ENCODE results near the gene UCHL3. TPM values are rescaled to one million over a fixed set of nuclear protein-coding genes. Genes with fewer than 3 reads are reported as not detected.

UCHL3 gene
- total and polyA plus RNA-seq, 5 donors from 2014 or later: 28.3 to 78.7 (median 59.7) TPM

- peaks cover 10 to 20% (median 17%) of the 10 kb centered on the region in 4 donors for H3K4me1 Mint-ChIP-seq
- ATAC-seq (ENCODE audit: low read depth in 2 of 2) (peak; percentile 43 to 59), DNase-seq (peak in 2 of 3 donors; percentile 46 to 50)
- H3K36me3 Mint-ChIP-seq: no peaks in the 10 kb centered on the region
- Histone ChIP-seq H3K36me3 (ENCODE audit: control insufficient read depth, insufficient read depth, low read length) (no peaks in the 10 kb centered on the region), H3K27ac (ENCODE audit: insufficient read depth, low read length, poor library complexity, severe bottlenecking) (no peak within 1 kb of the TSS), H3K4me1 (ENCODE audit: control insufficient read depth, insufficient read depth, low read length, poor library complexity, severe bottlenecking) (peaks cover 17% of the 10 kb centered on the region), H3K9me3 (ENCODE audit: control insufficient read depth in 2 of 2, low read length in 2 of 2) (no peaks in the 10 kb centered on the region), H3K27me3 (ENCODE audit: control insufficient read depth, insufficient read depth, low read length) (peaks cover 9% of the 10 kb centered on the region), H3K4me3 (ENCODE audit: low read depth, low read length) (peak within 1 kb of the TSS; percentile 77)
- peak within 1 kb of the TSS; percentile 83 to 88 (median 85) for H3K4me3 Mint-ChIP-seq
- H3K27me3 Mint-ChIP-seq: peaks cover 6% of the 10 kb centered on the region
- peak within 1 kb of the TSS; percentile 18 to 78 (median 64) for H3K27ac Mint-ChIP-seq
- peaks cover 0 to 1% (median 0%) of the 10 kb centered on the region in 7 donors for H3K9me3 Mint-ChIP-seq
Observed at GRCh38 chr13:75635828-75636435, 86.3 kb downstream of the UCHL3 start, which contains the start of gene LMO7. Gene LMO7 (plus strand): TSS chr13:75636330. CDS start chr13:75636658, 328 bp downstream.

GRCh38 chr13:75636436-75637180, 87.0 kb downstream of the UCHL3 start:
- DNase-seq (peak; percentile 30 to 74 (median 62)), ATAC-seq (ENCODE audit: low read depth in 2 of 2) (peak; percentile 70 to 74)
- Mint-ChIP-seq H3K4me1 (peaks cover 10 to 20% (median 17%) of the 10 kb centered on the region in 4 donors), H3K27me3 (peaks cover 6% of the 10 kb centered on the region), H3K36me3 (no peaks in the 10 kb centered on the region), H3K4me3 (peak overlapping the region; percentile 83 to 88 (median 84)), H3K9me3 (peaks cover 0 to 1% (median 0%) of the 10 kb centered on the region in 7 donors), H3K27ac (peak overlapping the region in 1 of 3 donors; percentile 78)
- Histone ChIP-seq H3K27me3 (ENCODE audit: control insufficient read depth, insufficient read depth, low read length) (peaks cover 9% of the 10 kb centered on the region), H3K36me3 (ENCODE audit: control insufficient read depth, insufficient read depth, low read length) (no peaks in the 10 kb centered on the region), H3K4me1 (ENCODE audit: control insufficient read depth, insufficient read depth, low read length, poor library complexity, severe bottlenecking) (peaks cover 17% of the 10 kb centered on the region), H3K4me3 (ENCODE audit: low read depth, low read length) (peak overlapping the region; percentile 77), H3K27ac (ENCODE audit: insufficient read depth, low read length, poor library complexity, severe bottlenecking) (no peak overlapping the region), H3K9me3 (ENCODE audit: control insufficient read depth in 2 of 2, low read length in 2 of 2) (no peaks in the 10 kb centered on the region)

GRCh38 chr13:75637181-75637750, 87.7 kb downstream of the UCHL3 start:
- DNase-seq (no peak), ATAC-seq (ENCODE audit: low read depth in 2 of 2) (no peak)
- Histone ChIP-seq H3K27me3 (ENCODE audit: control insufficient read depth, insufficient read depth, low read length) (peaks cover 9% of the 10 kb centered on the region), H3K27ac (ENCODE audit: insufficient read depth, low read length, poor library complexity, severe bottlenecking) (no peak overlapping the region), H3K4me3 (ENCODE audit: low read depth, low read length) (peak overlapping the region; percentile 55), H3K4me1 (ENCODE audit: control insufficient read depth, insufficient read depth, low read length, poor library complexity, severe bottlenecking) (peaks cover 17% of the 10 kb centered on the region), H3K36me3 (ENCODE audit: control insufficient read depth, insufficient read depth, low read length) (no peaks in the 10 kb centered on the region), H3K9me3 (ENCODE audit: control insufficient read depth in 2 of 2, low read length in 2 of 2) (no peaks in the 10 kb centered on the region)
- Mint-ChIP-seq H3K9me3 (peaks cover 0 to 1% (median 0%) of the 10 kb centered on the region in 7 donors), H3K36me3 (no peaks in the 10 kb centered on the region), H3K27me3 (peaks cover 6% of the 10 kb centered on the region), H3K4me3 (peak overlapping the region; percentile 83 to 87 (median 83)), H3K4me1 (peaks cover 10 to 20% (median 17%) of the 10 kb centered on the region in 4 donors), H3K27ac (peak overlapping the region in 1 of 3 donors; percentile 71)

DNA sequence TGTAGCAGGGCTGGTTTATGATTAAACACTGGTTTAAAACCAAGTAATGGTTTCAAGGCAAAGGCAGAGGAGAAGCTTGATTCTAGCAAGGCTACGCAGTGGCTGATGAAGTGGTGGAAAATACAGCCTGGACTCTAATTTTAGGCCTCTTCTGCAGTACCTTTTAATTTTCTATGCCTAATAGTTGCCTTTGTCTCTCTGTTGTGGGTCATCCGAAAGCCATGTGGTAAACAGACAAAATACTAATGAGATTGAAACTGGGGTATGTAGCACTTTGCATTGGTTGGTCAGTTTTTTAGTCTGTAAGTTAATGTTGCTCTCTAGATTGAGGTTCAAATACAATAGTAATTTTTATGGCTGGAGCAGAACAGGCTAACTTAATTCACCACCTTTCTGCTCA, 89.9 kb downstream of the UCHL3 start:
- peaks cover 0 to 1% (median 0%) of the 10 kb centered on the region in 7 donors for H3K9me3 Mint-ChIP-seq
- H3K36me3 Mint-ChIP-seq: no peaks in the 10 kb centered on the region
- no peak overlapping the region for H3K4me3 ChIP-seq (ENCODE audit: low read depth, low read length)
- peaks cover 4 to 18% (median 14%) of the 10 kb centered on the region in 4 donors for H3K4me1 Mint-ChIP-seq
- no peak overlapping the region for H3K27ac ChIP-seq (ENCODE audit: insufficient read depth, low read length, poor library complexity, severe bottlenecking)
- no peak for ATAC-seq (ENCODE audit: low read depth in 2 of 2)
- peaks cover 6% of the 10 kb centered on the region for H3K27me3 Mint-ChIP-seq
- peaks cover 9% of the 10 kb centered on the region for H3K27me3 ChIP-seq (ENCODE audit: control insufficient read depth, insufficient read depth, low read length)
- H3K9me3 ChIP-seq (ENCODE audit: control insufficient read depth in 2 of 2, low read length in 2 of 2): no peaks in the 10 kb centered on the region
- H3K4me1 ChIP-seq (ENCODE audit: control insufficient read depth, insufficient read depth, low read length, poor library complexity, severe bottlenecking): peaks cover 17% of the 10 kb centered on the region
- H3K4me3 Mint-ChIP-seq: peak overlapping the region in 1 of 4 donors; percentile 58
- DNase-seq: no peak
- no peaks in the 10 kb centered on the region for H3K36me3 ChIP-seq (ENCODE audit: control insufficient read depth, insufficient read depth, low read length)
- H3K27ac Mint-ChIP-seq: no peak overlapping the region

DNA sequence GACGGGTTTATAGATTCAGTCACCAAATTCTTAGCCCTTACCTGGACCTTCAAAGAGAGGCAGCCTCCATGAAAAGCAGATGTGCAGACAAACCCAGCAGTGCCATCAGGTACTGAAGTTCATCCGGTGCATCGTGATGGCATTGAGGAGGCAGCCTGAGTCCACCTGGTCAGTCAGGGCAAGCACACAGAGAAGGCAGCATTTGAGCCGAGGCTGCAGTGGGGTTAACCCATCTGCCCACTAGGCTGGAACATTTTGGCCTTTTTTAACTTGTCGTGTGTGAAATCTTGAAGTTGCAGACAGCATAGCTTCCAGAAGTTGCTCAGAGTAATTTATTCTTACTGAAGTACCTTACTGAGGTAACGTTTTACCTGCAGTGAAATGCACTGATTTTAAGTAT, 91.4 kb downstream of the UCHL3 start:
- no peak for ATAC-seq (ENCODE audit: low read depth in 2 of 2)

GRCh38 chr13:75643182-75643581, 93.6 kb downstream of the UCHL3 start:
- Mint-ChIP-seq H3K27me3 (no peaks in the 10 kb centered on the region), H3K4me1 (peaks cover 1 to 7% (median 5%) of the 10 kb centered on the region in 4 donors), H3K36me3 (peaks cover 4% of the 10 kb centered on the region), H3K27ac (no peak overlapping the region), H3K9me3 (peaks cover 0 to 4% (median 0%) of the 10 kb centered on the region in 7 donors), H3K4me3 (no peak overlapping the region)
- Histone ChIP-seq H3K27ac (ENCODE audit: insufficient read depth, low read length, poor library complexity, severe bottlenecking) (no peak overlapping the region), H3K27me3 (ENCODE audit: control insufficient read depth, insufficient read depth, low read length) (peaks cover 5% of the 10 kb centered on the region), H3K4me1 (ENCODE audit: control insufficient read depth, insufficient read depth, low read length, poor library complexity, severe bottlenecking) (no peaks in the 10 kb centered on the region), H3K36me3 (ENCODE audit: control insufficient read depth, insufficient read depth, low read length) (no peaks in the 10 kb centered on the region), H3K9me3 (ENCODE audit: control insufficient read depth in 2 of 2, low read length in 2 of 2) (no peaks in the 10 kb centered on the region), H3K4me3 (ENCODE audit: low read depth, low read length) (no peak overlapping the region)
- ATAC-seq (ENCODE audit: low read depth in 2 of 2): no peak
- DNase-seq: no peak

More for the DNA sequence above, 91.4 kb downstream of the UCHL3 start:
- Histone ChIP-seq H3K4me3 (ENCODE audit: low read depth, low read length) (no peak overlapping the region), H3K27ac (ENCODE audit: insufficient read depth, low read length, poor library complexity, severe bottlenecking) (no peak overlapping the region), H3K36me3 (ENCODE audit: control insufficient read depth, insufficient read depth, low read length) (no peaks in the 10 kb centered on the region), H3K4me1 (ENCODE audit: control insufficient read depth, insufficient read depth, low read length, poor library complexity, severe bottlenecking) (peaks cover 12% of the 10 kb centered on the region), H3K27me3 (ENCODE audit: control insufficient read depth, insufficient read depth, low read length) (peaks cover 9% of the 10 kb centered on the region), H3K9me3 (ENCODE audit: control insufficient read depth in 2 of 2, low read length in 2 of 2) (no peaks in the 10 kb centered on the region)
- peaks cover 6% of the 10 kb centered on the region for H3K27me3 Mint-ChIP-seq
- peaks cover 4 to 17% (median 14%) of the 10 kb centered on the region in 4 donors for H3K4me1 Mint-ChIP-seq
- no peaks in the 10 kb centered on the region for H3K36me3 Mint-ChIP-seq
- H3K4me3 Mint-ChIP-seq: no peak overlapping the region
- no peak for DNase-seq
- H3K27ac Mint-ChIP-seq: no peak overlapping the region
- H3K9me3 Mint-ChIP-seq: peaks cover 0 to 1% (median 0%) of the 10 kb centered on the region in 7 donors

DNA sequence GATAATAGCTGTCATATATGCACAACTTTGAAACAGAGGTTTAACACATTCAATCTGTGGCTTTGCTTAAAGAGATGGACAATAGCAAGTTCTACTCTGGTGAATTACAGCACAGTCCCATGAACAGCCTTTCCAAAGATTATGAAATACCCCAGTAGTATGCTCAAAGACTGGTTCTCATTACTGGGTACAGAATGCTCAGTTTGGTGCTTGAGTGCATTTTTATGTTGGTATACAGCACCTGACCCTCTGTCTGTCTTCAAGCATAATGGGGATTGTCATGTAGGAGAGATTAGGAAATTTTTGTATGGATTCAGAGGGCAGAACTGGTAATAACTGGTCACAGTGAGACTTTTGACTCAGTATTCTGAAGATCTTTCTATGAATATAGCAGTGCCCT, 94.1 kb downstream of the UCHL3 start:
- Histone ChIP-seq H3K27me3 (ENCODE audit: control insufficient read depth, insufficient read depth, low read length) (peaks cover under 1% of the 10 kb centered on the region), H3K27ac (ENCODE audit: insufficient read depth, low read length, poor library complexity, severe bottlenecking) (no peak overlapping the region), H3K36me3 (ENCODE audit: control insufficient read depth, insufficient read depth, low read length) (no peaks in the 10 kb centered on the region), H3K9me3 (ENCODE audit: control insufficient read depth in 2 of 2, low read length in 2 of 2) (no peaks in the 10 kb centered on the region), H3K4me3 (ENCODE audit: low read depth, low read length) (no peak overlapping the region), H3K4me1 (ENCODE audit: control insufficient read depth, insufficient read depth, low read length, poor library complexity, severe bottlenecking) (no peaks in the 10 kb centered on the region)
- H3K27me3 Mint-ChIP-seq: no peaks in the 10 kb centered on the region
- no peak for ATAC-seq (ENCODE audit: low read depth in 2 of 2)
- H3K4me3 Mint-ChIP-seq: no peak overlapping the region
- H3K9me3 Mint-ChIP-seq: peaks cover 0 to 4% (median 0%) of the 10 kb centered on the region in 7 donors
- no peak for DNase-seq
- H3K36me3 Mint-ChIP-seq: peaks cover 4% of the 10 kb centered on the region
- peaks cover 0 to 5% (median 4%) of the 10 kb centered on the region in 4 donors for H3K4me1 Mint-ChIP-seq
- H3K27ac Mint-ChIP-seq: no peak overlapping the region
